ENCODE measurements around the gene RABGAP1L. TPM values are rescaled to one million over a fixed set of nuclear protein-coding genes. Genes with fewer than 3 reads are reported as not detected.
"Not testable (repeated sequence)": the region's sequence is repeated elsewhere in the genome, so short reads cannot be mapped to it uniquely, and the experiment has no call there.

The RABGAP1L gene
- total RNA-seq, 1 donor from 2014 or later, result 44.1 TPM

DNA sequence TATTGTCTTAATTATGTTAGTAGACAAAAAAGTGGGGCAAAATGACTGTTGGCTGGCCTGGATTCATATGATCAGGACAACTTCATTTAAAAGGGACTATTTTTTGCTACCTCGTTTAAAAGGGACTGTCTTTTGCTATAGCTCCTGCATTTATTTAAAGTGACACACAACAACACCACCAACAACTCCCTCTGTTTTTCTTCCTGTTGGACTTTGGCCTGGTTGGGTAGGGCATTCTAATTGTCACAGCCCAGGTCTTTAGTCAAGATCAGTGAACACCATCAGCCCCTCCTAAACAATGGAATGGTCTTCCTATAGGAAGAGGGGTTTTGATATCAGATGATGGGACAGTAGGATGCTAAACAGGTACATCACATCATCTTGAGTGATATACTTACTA is 530.2 kb downstream of the RABGAP1L start:
- TF ChIP-seq, protein P1, sequence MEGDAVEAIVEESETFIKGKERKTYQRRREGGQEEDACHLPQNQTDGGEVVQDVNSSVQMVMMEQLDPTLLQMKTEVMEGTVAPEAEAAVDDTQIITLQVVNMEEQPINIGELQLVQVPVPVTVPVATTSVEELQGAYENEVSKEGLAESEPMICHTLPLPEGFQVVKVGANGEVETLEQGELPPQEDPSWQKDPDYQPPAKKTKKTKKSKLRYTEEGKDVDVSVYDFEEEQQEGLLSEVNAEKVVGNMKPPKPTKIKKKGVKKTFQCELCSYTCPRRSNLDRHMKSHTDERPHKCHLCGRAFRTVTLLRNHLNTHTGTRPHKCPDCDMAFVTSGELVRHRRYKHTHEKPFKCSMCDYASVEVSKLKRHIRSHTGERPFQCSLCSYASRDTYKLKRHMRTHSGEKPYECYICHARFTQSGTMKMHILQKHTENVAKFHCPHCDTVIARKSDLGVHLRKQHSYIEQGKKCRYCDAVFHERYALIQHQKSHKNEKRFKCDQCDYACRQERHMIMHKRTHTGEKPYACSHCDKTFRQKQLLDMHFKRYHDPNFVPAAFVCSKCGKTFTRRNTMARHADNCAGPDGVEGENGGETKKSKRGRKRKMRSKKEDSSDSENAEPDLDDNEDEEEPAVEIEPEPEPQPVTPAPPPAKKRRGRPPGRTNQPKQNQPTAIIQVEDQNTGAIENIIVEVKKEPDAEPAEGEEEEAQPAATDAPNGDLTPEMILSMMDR (IDR thresholded peaks at IDR 0.05; ENCODE audit: partially characterized antibody, unreplicated experiment), result no peak
- Mint-ChIP-seq H3K27me3 (ENCODE audit: unreplicated experiment) (no peaks in the 10 kb centered on the region), H3K9me3 (ENCODE audit: unreplicated experiment) (no peaks in the 10 kb centered on the region), H3K36me3 (ENCODE audit: unreplicated experiment) (no peaks in the 10 kb centered on the region), H3K4me1 (ENCODE audit: low read depth, unreplicated experiment) (no peaks in the 10 kb centered on the region), H3K27ac (ENCODE audit: unreplicated experiment) (no peak overlapping the region), H3K4me3 (ENCODE audit: unreplicated experiment) (no peak overlapping the region)
- DNase-seq, result no peak

DNA sequence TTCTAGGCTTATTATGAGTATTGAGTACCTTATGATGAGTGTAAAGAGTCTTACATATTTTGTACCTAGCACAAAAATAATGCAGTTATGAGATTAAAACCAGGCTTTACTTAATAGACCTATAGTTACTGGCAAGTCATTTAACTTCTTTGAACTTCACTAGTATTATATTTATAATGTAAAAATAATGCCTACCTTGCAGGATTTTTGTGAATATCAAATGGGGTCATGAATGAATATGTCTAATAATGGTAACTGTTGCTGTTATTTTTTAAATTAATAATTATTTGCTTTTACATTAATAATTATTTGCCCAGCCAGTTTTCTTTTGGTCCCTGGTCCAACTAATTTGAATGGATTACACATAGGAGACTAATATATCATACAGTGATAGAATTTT is 530.9 kb downstream of the RABGAP1L start:
- no peak for DNase-seq
- Mint-ChIP-seq H3K4me3 (ENCODE audit: unreplicated experiment) (no peak overlapping the region), H3K27ac (ENCODE audit: unreplicated experiment) (no peak overlapping the region), H3K9me3 (ENCODE audit: unreplicated experiment) (no peaks in the 10 kb centered on the region), H3K36me3 (ENCODE audit: unreplicated experiment) (no peaks in the 10 kb centered on the region), H3K27me3 (ENCODE audit: unreplicated experiment) (no peaks in the 10 kb centered on the region), H3K4me1 (ENCODE audit: low read depth, unreplicated experiment) (no peaks in the 10 kb centered on the region)
- TF ChIP-seq, protein P1 (IDR thresholded peaks at IDR 0.05; ENCODE audit: partially characterized antibody, unreplicated experiment), result no peak

DNA sequence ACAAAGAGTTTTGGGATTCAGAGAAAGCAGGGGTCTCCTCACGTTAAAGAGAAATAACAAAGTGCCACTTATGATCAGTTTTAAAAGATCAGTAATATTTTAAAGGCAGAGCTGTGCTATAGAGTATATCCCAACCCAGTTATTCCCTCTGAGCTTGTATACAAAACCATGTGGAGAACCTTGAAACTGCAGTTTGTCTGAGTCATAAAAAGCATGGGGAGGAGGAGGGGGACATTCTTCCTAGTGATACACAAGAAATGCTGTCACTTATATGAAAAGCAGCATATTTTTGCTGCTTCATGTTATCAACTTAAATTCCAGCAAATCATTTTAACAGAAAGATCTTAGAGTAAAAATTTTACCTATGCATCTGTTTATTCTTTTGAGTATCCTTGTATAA is 533.0 kb downstream of the RABGAP1L start:
- H3K4me1 Mint-ChIP-seq (ENCODE audit: low read depth, unreplicated experiment), result no peaks in the 10 kb centered on the region
- DNase-seq, result no peak
- H3K4me3 Mint-ChIP-seq (ENCODE audit: unreplicated experiment), result no peak overlapping the region
- H3K27ac Mint-ChIP-seq (ENCODE audit: unreplicated experiment), result no peak overlapping the region
- no peaks in the 10 kb centered on the region for H3K27me3 Mint-ChIP-seq (ENCODE audit: unreplicated experiment)
- peaks cover 3% of the 10 kb centered on the region for H3K9me3 Mint-ChIP-seq (ENCODE audit: unreplicated experiment)
- TF ChIP-seq, protein P1 (IDR thresholded peaks at IDR 0.05; ENCODE audit: partially characterized antibody, unreplicated experiment), result no peak
- H3K36me3 Mint-ChIP-seq (ENCODE audit: unreplicated experiment), result no peaks in the 10 kb centered on the region

DNA sequence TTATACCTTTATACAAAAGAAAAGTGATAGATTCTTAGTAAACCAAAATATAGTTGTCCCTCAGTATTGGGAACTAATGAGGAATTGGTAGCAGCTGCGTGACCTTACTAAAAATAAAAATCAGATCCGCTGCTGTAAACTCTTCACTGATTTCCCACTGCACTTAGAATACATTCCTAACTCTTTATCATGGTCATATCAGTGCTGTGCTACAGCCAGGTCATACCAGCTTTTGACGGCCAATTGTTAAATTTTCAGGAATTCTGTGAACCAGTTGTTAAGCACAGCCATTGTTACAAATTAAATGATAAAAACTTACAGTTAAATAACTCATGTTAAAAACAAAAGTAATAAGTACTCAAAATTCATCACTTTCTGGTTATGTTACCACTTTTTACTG is 533.8 kb downstream of the RABGAP1L start:
- no peaks in the 10 kb centered on the region for H3K27me3 Mint-ChIP-seq (ENCODE audit: unreplicated experiment)
- TF ChIP-seq, protein P1 (IDR thresholded peaks at IDR 0.05; ENCODE audit: partially characterized antibody, unreplicated experiment), result no peak
- H3K36me3 Mint-ChIP-seq (ENCODE audit: unreplicated experiment), result no peaks in the 10 kb centered on the region
- no peak overlapping the region for H3K27ac Mint-ChIP-seq (ENCODE audit: unreplicated experiment)
- no peak overlapping the region for H3K4me3 Mint-ChIP-seq (ENCODE audit: unreplicated experiment)
- peaks cover 3% of the 10 kb centered on the region for H3K9me3 Mint-ChIP-seq (ENCODE audit: unreplicated experiment)
- DNase-seq, result no peak
- no peaks in the 10 kb centered on the region for H3K4me1 Mint-ChIP-seq (ENCODE audit: low read depth, unreplicated experiment)

DNA sequence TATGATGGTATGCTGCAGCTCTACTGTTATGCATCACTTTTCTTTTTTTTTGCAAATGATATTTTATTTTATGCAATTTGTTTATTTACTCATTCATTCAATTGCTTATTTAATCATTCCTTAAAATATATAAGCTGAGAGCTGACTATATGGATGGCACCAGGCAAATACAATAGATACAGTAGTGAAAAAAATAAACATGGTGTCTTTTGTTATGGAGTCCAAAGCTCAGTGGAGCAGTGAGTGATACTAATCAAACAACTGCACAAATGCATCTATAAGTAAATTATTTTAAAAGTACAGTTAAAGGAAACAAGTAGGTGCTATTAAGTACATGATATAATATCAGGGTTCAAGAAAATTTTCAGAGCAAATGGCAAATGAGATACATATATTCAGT is 534.2 kb downstream of the RABGAP1L start:
- not testable (repeated sequence) for H3K27me3 Mint-ChIP-seq (ENCODE audit: unreplicated experiment); DNase-seq; H3K27ac Mint-ChIP-seq (ENCODE audit: unreplicated experiment); H3K36me3 Mint-ChIP-seq (ENCODE audit: unreplicated experiment); H3K4me3 Mint-ChIP-seq (ENCODE audit: unreplicated experiment); H3K9me3 Mint-ChIP-seq (ENCODE audit: unreplicated experiment); H3K4me1 Mint-ChIP-seq (ENCODE audit: low read depth, unreplicated experiment)

All from glutamatergic neuron (in vitro differentiated cells).